Loucy (cell line): ENCODE results near the gene TMEM63A.

ENCODE experiments used
- CTCF ChIP-seq: fragments of 200-600 bp; sonication (generic); conservative IDR thresholded peaks from 2 replicates; pipeline ENCODE4 v1.5.1; 2014; ENCODE audit warnings: mild to moderate bottlenecking, antibody characterized with exemption, low read length
- EZH2phosphoT487 ChIP-seq: fragments of 200-600 bp; IDR thresholded peaks from 2 replicates; pipeline ENCODE4 v1.6.1; 2018; ENCODE audit warnings: antibody characterized with exemption, mild to moderate bottlenecking, moderate library complexity, borderline replicate concordance

GRCh38 chr1:225908013-225908640 is 25.9 kb upstream of the TMEM63A start:
- TF ChIP-seq CTCF (no peak), EZH2phosphoT487 (no peak)
